AG04449 (cell line): ENCODE results near the gene SLC24A3.

Source experiments
- CTCF ChIA-PET: fragments of 350-600 bp; formaldehyde crosslinking; extraction: SDS; loops from one replicate; lab custom pipeline; 2021; ENCODE audit warnings: antibody characterized with exemption; lab: Yijun Ruan, JAX
- POLR2A ChIA-PET: fragments of 400-600, 350-600 bp; formaldehyde crosslinking; extraction: SDS; loops from one replicate; lab custom pipeline; 2020; ENCODE audit warnings: antibody characterized with exemption, inconsistent platforms; lab: Yijun Ruan, JAX
- DNase-seq: peaks from one replicate; pipeline ENCODE4 v3.0.0-alpha.2; 2010; ENCODE audit warnings: low read depth, low spot score
- H3K4me3 ChIP-seq: 2 replicates; pipeline ENCODE4 v1.5.1; 2011; ENCODE audit warnings: low read depth, mild to moderate bottlenecking, control low read depth, low read length
- CTCF ChIP-seq: IDR thresholded peaks from one replicate; pipeline ENCODE4 v1.5.1; 2011; ENCODE audit warnings: mild to moderate bottlenecking, moderate library complexity, low read length, control low read depth, inconsistent platforms; ENCODE audit not compliant: insufficient read depth; ENCODE audit errors: missing control alignments

Gene SLC24A3

DNA sequence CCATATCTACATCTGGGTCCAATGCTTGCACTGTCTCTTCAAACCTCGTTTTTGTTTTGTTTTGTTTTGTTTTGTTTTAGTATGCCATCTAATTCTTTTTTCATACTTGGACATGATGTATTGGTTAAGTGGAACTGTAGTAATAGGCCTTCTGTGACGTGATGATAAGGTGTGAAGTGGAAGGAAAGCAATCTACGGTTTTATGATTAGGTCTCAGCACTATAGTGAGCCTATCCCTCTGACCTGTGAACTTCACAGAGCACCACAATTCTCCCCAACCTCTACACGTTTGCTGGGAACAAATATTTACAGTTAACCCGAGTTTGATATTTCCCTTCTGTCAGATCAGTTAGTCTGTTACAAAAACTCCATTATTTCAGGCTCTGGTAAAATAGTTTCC, 19.1 kb upstream of the SLC24A3 start:
- ChIA-PET POLR2A (no interaction called here), CTCF (interaction anchor here (1.8 kb wide), 1 partner anchor 13 kb away, joined by 5 read pairs; no protein-coding TSS in a partner anchor)
- H3K4me3 ChIP-seq = no peak overlapping the region
- DNase-seq = no peak
- no peak for TF ChIP-seq CTCF

DNA sequence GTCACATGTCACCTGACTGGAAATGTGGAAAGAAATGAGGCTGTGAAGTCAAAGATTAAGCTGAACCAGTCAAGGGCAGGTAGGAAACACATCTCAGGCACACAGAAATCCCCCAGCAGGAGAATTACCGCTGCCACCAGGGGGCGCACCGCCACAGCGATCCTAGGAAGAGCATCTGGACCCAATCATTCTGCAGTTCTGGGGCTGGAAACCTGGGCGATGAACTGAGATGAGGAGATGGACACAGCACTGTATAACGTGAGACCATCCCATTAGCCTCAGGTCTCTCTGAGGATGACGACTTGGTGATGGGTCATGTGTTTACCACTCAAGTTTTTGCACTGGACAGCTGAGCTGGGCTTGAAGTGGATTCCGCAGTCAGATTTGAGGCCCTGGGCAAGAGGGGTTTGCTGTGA, 6.5 kb upstream of the SLC24A3 start:
- POLR2A ChIA-PET = no interaction called here
- H3K4me3 ChIP-seq = no peak overlapping the region
- CTCF ChIA-PET = interaction anchor here (0.6 to 5.5 kb wide), 25 partner anchors 10 to 573 kb away, joined by 3 to 134 read pairs (median 4); no protein-coding TSS in a partner anchor
- no peak for DNase-seq
- TF ChIP-seq CTCF = peak; percentile 89

DNA sequence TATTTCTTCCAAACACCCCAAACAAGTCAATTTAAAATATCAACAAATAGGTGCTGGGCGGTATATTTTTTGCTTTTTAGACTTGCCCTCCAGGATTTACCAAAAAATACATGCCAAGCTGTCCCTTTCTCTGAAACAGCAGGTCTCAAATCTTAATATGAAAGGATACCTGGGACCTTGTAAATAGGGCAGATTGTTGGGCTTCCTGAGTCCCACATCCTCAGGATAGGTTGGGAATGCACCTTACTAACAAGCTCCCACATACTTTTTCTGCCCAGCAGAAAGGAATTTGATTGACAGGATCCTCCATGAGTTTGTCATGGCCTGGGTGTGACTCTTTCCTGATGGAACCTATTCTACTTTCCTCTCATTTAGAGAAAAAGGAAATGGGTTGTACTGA, 4.9 kb upstream of the SLC24A3 start:
- TF ChIP-seq CTCF = no peak
- DNase-seq = no peak
- CTCF ChIA-PET = interaction anchor here (1.8 to 5.5 kb wide), 8 partner anchors 9 to 575 kb away, joined by 3 to 134 read pairs (median 24); no protein-coding TSS in a partner anchor
- POLR2A ChIA-PET = no interaction called here
- H3K4me3 ChIP-seq = no peak overlapping the region

DNA sequence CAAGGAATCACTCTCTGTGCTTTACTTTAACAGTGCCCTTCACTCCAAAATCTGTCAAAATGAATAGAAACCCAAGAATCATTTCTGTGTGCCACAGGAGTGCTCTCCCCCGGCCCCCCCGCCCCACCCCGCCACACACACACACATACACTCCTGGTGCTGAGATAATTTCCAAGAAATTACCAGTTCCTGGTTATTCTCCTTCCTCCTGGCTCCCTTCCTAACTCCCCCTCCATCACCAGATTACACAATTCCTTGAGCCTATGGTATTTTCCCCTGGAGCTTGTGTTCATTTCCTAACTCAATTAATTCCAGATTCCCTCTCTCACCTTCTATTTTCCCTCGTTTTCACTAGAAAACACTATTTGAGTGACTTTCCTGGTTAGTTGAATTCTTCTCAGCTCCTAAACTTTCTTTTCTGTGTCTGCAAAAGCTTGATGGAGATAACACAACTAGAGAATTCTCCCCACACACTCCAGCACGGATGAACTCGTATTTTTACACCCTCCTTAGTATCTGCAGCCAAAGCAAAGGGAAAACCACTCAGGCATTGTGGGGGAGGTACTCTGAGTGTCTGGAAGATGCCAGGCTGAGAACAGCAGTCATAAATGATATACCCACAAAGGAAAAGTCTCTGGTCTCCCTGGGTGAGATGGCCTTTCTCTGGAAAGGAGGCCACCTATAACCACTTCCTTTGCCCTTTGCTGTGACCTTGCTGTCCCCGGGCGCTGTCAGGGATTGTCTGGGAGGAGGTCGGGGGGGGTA, 1.9 kb upstream of the SLC24A3 start:
- no peak overlapping the region for H3K4me3 ChIP-seq
- CTCF ChIA-PET = interaction anchor here (1.0 kb wide), 1 partner anchor 451 kb away, joined by 5 read pairs; no protein-coding TSS in a partner anchor
- no peak for DNase-seq
- POLR2A ChIA-PET = no interaction called here
- TF ChIP-seq CTCF = no peak

DNA sequence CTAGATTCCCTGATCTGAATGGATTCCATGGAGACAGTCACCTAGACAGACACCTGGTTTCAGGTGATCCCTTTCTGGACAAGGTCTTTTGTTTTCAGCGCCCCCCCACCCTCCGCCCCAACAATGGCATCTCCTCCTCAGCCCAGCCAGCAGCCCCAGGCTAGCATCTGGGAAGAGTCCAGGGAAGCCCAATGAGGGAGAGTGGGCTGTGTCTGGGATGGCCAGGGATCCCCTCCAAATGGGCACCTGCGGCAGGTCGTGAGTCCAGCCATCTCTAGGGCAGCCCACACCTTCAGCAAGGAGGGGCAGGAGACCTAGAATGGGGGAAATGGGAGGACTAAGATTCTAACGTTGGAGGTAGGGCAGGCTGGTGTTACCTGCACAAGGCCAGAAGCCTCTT, 1.2 kb upstream of the SLC24A3 start:
- TF ChIP-seq CTCF = no peak
- H3K4me3 ChIP-seq = no peak overlapping the region
- CTCF ChIA-PET = interaction anchor here (1.0 to 3.1 kb wide), 2 partner anchors 373 to 450 kb away, joined by 5 to 13 read pairs; no protein-coding TSS in a partner anchor
- POLR2A ChIA-PET = no interaction called here
- DNase-seq = no peak
